ENCODE results near the gene CHDH.

CHDH gene

DNA sequence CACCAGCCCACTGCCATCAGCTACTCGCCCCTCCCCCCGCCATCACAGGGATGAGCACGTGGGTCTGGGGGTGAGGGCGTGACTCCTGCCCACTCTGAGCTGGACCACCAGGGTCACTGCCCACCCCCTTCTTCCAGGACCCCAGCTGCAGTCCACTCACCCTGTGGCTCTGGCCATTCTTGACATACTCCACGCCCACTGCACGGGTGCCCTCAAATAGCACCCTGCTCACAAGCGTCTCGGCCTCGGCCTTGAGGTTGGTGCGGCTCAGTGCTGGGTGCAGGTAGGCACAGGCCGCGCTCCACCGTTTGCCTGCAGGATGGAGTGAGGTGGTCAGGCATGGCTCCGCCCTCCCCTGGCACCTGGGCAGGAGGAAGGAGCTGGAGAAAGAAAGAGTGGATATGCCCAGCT lies 23.9 kb downstream of the CHDH start:
- H3K9me3 ChIP-seq (ENCODE audit: control insufficient read depth, low read length): no peaks in the 10 kb centered on the region
- no peak for DNase-seq (ENCODE audit: low read depth)
- no peak overlapping the region for H3K9ac ChIP-seq (ENCODE audit: low read length)
- H3K27me3 ChIP-seq (replicated peaks; ENCODE audit: control insufficient read depth, insufficient read depth, low read length): peaks cover 13% of the 10 kb centered on the region
- H3K4me1 ChIP-seq (ENCODE audit: control insufficient read depth, insufficient read depth, low read length): no peaks in the 10 kb centered on the region
- no peak overlapping the region for H3K4me3 ChIP-seq (ENCODE audit: low read length)
- H3K36me3 ChIP-seq (ENCODE audit: control insufficient read depth, insufficient read depth, low read length, severe bottlenecking): no peaks in the 10 kb centered on the region

GRCh38 chr3:53821631-53822121 lies 24.5 kb downstream of the CHDH start:
- Histone ChIP-seq H3K27me3 (replicated peaks; ENCODE audit: control insufficient read depth, insufficient read depth, low read length) (peaks cover 13% of the 10 kb centered on the region), H3K9me3 (ENCODE audit: control insufficient read depth, low read length) (no peaks in the 10 kb centered on the region), H3K4me3 (ENCODE audit: low read length) (no peak overlapping the region), H3K36me3 (ENCODE audit: control insufficient read depth, insufficient read depth, low read length, severe bottlenecking) (no peaks in the 10 kb centered on the region), H3K9ac (ENCODE audit: low read length) (no peak overlapping the region), H3K4me1 (ENCODE audit: control insufficient read depth, insufficient read depth, low read length) (no peaks in the 10 kb centered on the region)
- no peak for DNase-seq (ENCODE audit: low read depth)

DNA sequence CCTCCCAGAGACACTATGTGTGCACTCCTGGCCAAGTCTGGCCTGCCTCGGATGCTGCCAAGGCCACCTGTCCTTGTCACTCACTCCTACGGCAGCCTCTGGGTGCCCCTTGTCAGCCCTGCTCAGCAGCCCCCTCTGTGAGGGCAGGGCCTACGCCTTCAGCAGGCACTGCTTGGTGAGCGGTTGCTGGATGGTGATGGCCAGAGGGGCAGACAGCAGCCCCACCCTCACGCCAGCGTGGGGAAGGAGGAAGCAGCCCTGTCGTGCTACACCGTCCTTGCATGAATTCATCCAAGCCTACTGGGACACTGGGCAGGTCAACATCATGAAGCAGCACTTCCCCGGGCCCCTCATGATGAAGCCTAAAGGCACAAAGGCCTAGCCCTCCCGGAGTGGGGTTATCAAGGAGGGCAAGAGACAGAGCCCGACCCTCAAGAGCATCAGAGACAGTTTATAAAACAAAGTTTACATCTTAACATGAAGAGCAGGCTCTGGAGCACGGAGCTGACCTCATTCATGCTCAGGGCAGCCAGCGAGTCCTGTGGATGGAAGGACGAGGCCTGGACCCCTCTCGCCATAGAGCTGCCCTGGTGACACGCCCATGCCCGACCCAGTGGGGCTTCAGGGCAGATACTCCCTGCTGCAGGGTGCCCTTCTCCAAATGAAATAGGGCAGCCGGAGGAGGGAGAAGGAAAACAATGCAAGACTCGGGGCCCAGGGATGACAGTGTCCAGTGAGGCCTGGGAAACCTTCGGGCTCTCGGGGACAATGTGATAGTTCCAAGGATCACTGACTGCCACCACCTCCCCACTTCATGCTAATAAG lies 25.3 kb downstream of the CHDH start:
- H3K9me3 ChIP-seq (ENCODE audit: control insufficient read depth, low read length): no peaks in the 10 kb centered on the region
- H3K9ac ChIP-seq (ENCODE audit: low read length): no peak overlapping the region
- no peak overlapping the region for H3K4me3 ChIP-seq (ENCODE audit: low read length)
- no peak for DNase-seq (ENCODE audit: low read depth)
- no peaks in the 10 kb centered on the region for H3K36me3 ChIP-seq (ENCODE audit: control insufficient read depth, insufficient read depth, low read length, severe bottlenecking)
- no peaks in the 10 kb centered on the region for H3K4me1 ChIP-seq (ENCODE audit: control insufficient read depth, insufficient read depth, low read length)
- peaks cover 13% of the 10 kb centered on the region for H3K27me3 ChIP-seq (replicated peaks; ENCODE audit: control insufficient read depth, insufficient read depth, low read length)

- no peak overlapping the region for H3K9ac ChIP-seq (ENCODE audit: low read length)
- DNase-seq (ENCODE audit: low read depth): no peak
- H3K9me3 ChIP-seq (ENCODE audit: control insufficient read depth, low read length): no peaks in the 10 kb centered on the region
- H3K4me1 ChIP-seq (ENCODE audit: control insufficient read depth, insufficient read depth, low read length): no peaks in the 10 kb centered on the region
- no peak overlapping the region for H3K4me3 ChIP-seq (ENCODE audit: low read length)
- no peaks in the 10 kb centered on the region for H3K36me3 ChIP-seq (ENCODE audit: control insufficient read depth, insufficient read depth, low read length, severe bottlenecking)
- peaks cover 13% of the 10 kb centered on the region for H3K27me3 ChIP-seq (replicated peaks; ENCODE audit: control insufficient read depth, insufficient read depth, low read length)
These were observed 26.1 kb downstream of the CHDH start for GRCh38 chr3:53820084-53820483.

DNA sequence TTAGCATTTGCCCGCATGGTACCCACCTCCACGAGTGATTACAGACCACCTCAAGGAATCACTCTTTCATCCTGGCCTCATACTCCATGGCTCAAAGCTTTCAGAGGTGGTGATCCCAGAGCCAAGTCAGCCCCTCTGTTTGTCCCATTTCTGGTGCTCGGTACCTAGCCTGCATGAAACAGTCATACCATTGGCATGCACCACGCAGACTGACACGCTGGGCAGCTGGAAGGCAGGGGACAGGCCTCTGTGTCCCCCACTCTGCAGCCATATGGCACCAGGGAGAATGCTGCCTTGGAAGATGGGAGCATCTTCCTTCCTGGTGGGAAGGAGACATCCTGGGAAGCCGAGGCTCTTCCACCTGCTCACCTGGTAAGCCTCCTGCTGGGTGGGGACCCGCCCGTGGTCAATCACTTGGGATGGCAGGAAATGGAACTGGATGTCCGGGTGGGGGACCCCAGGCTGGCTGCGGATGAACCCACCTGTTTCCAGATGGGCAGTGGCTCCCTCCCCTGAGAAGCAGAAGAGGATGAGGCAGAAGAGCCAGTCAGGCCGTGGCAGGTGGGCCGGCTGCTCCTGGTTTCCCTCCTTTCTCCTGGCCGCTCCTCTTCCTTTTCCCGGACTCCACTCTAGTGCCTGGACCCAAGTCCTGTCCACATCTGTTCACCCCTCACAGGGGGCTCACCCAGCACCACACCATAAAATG lies 26.9 kb downstream of the CHDH start:
- no peak for DNase-seq (ENCODE audit: low read depth)
- Histone ChIP-seq H3K4me1 (ENCODE audit: control insufficient read depth, insufficient read depth, low read length) (no peaks in the 10 kb centered on the region), H3K4me3 (ENCODE audit: low read length) (no peak overlapping the region), H3K27me3 (replicated peaks; ENCODE audit: control insufficient read depth, insufficient read depth, low read length) (peaks cover 13% of the 10 kb centered on the region), H3K36me3 (ENCODE audit: control insufficient read depth, insufficient read depth, low read length, severe bottlenecking) (no peaks in the 10 kb centered on the region), H3K9ac (ENCODE audit: low read length) (no peak overlapping the region), H3K9me3 (ENCODE audit: control insufficient read depth, low read length) (no peaks in the 10 kb centered on the region)

DNA sequence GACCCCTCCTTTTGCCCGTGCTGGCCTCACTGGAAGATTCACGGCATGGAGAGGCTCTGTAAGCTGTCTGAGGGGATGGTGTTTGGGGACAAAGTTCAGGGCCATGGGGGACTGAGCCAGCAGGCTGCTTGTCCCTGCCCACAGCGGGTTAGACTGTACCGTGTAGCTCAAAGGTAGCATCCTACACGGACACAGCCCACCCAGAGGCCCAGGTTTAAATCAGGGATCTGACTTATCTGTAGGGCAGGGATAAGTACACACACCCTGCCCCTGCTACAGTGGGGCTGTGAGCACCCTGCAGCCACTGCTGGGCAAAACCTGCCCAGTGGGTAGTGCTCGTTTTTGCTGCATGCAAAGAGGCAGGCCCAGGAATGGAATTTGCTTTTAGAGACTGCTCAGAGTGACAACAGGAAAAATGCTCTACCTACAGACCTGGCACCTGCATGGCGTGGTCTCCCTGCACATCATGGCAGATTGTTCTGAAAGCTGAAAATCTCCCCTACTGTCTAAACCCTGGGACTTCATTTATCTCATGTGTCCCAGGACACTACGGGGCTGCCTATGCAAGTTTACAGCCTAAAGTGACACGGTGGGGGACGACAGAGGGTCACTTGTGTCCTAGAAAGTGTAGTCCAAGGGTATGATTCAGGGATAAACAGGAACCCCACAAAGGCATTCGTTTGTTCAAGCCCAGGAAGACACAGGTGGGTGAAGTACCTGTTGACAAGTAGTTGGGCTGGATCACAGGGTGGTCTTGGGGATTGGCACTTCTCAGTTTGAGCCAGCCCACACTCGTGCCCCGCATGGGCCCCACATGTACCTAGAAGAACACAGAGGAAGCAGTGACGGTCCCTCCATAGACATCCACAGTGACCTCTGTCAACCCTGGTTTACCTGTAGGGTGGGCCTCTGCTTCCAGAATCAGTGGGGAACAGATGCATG lies 27.7 kb downstream of the CHDH start:
- Histone ChIP-seq H3K9ac (ENCODE audit: low read length) (no peak overlapping the region), H3K9me3 (ENCODE audit: control insufficient read depth, low read length) (no peaks in the 10 kb centered on the region)

GRCh38 chr3:53817809-53818208 lies 28.4 kb downstream of the CHDH start:
- Histone ChIP-seq H3K4me3 (ENCODE audit: low read length) (no peak overlapping the region), H3K36me3 (ENCODE audit: control insufficient read depth, insufficient read depth, low read length, severe bottlenecking) (no peaks in the 10 kb centered on the region), H3K4me1 (ENCODE audit: control insufficient read depth, insufficient read depth, low read length) (no peaks in the 10 kb centered on the region), H3K9me3 (ENCODE audit: control insufficient read depth, low read length) (no peaks in the 10 kb centered on the region), H3K9ac (ENCODE audit: low read length) (no peak overlapping the region), H3K27me3 (replicated peaks; ENCODE audit: control insufficient read depth, insufficient read depth, low read length) (peaks cover 13% of the 10 kb centered on the region)
- DNase-seq (ENCODE audit: low read depth): no peak

More for the DNA sequence above, 27.7 kb downstream of the CHDH start:
- H3K4me1 ChIP-seq (ENCODE audit: control insufficient read depth, insufficient read depth, low read length): no peaks in the 10 kb centered on the region
- H3K27me3 ChIP-seq (replicated peaks; ENCODE audit: control insufficient read depth, insufficient read depth, low read length): peaks cover 13% of the 10 kb centered on the region
- H3K4me3 ChIP-seq (ENCODE audit: low read length): no peak overlapping the region
- DNase-seq (ENCODE audit: low read depth): no peak
- H3K36me3 ChIP-seq (ENCODE audit: control insufficient read depth, insufficient read depth, low read length, severe bottlenecking): no peaks in the 10 kb centered on the region

GRCh38 chr3:53817211-53817610 lies 29.0 kb downstream of the CHDH start:
- DNase-seq (ENCODE audit: low read depth): no peak
- Histone ChIP-seq H3K9ac (ENCODE audit: low read length) (no peak overlapping the region), H3K4me3 (ENCODE audit: low read length) (no peak overlapping the region), H3K27me3 (replicated peaks; ENCODE audit: control insufficient read depth, insufficient read depth, low read length) (peaks cover 13% of the 10 kb centered on the region), H3K4me1 (ENCODE audit: control insufficient read depth, insufficient read depth, low read length) (no peaks in the 10 kb centered on the region), H3K9me3 (ENCODE audit: control insufficient read depth, low read length) (no peaks in the 10 kb centered on the region), H3K36me3 (ENCODE audit: control insufficient read depth, insufficient read depth, low read length, severe bottlenecking) (no peaks in the 10 kb centered on the region)

GRCh38 chr3:53816425-53816824 lies 29.8 kb downstream of the CHDH start:
- no peaks in the 10 kb centered on the region for H3K36me3 ChIP-seq (ENCODE audit: control insufficient read depth, insufficient read depth, low read length, severe bottlenecking)
- H3K4me1 ChIP-seq (ENCODE audit: control insufficient read depth, insufficient read depth, low read length): no peaks in the 10 kb centered on the region
- no peak for DNase-seq (ENCODE audit: low read depth)
- H3K4me3 ChIP-seq (ENCODE audit: low read length): no peak overlapping the region
- peaks cover 13% of the 10 kb centered on the region for H3K27me3 ChIP-seq (replicated peaks; ENCODE audit: control insufficient read depth, insufficient read depth, low read length)
- no peaks in the 10 kb centered on the region for H3K9me3 ChIP-seq (ENCODE audit: control insufficient read depth, low read length)
- H3K9ac ChIP-seq (ENCODE audit: low read length): no peak overlapping the region

DNA sequence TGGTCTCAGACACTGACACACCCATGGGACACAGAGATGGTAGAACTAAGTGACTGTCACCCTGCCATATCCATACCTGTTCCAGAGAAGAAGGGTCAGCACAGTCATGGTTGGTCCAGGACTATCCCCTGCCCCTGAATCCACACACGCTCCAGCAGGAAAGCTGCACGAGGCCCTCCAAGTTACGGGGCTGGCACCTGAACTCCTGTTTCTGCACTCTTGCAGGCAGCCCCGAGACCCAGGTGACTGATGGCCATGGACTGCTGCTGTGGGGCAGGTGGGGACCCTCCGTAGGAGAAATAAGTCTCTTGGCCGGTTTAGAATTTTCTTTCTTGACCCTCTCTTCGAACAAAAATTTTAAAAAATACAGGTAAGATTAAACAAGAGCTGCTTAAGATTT lies 30.6 kb downstream of the CHDH start:
- H3K4me3 ChIP-seq (ENCODE audit: low read length): no peak overlapping the region
- H3K27me3 ChIP-seq (replicated peaks; ENCODE audit: control insufficient read depth, insufficient read depth, low read length): peaks cover 13% of the 10 kb centered on the region
- no peaks in the 10 kb centered on the region for H3K4me1 ChIP-seq (ENCODE audit: control insufficient read depth, insufficient read depth, low read length)
- DNase-seq (ENCODE audit: low read depth): no peak
- no peaks in the 10 kb centered on the region for H3K36me3 ChIP-seq (ENCODE audit: control insufficient read depth, insufficient read depth, low read length, severe bottlenecking)
- H3K9me3 ChIP-seq (ENCODE audit: control insufficient read depth, low read length): no peaks in the 10 kb centered on the region
- H3K9ac ChIP-seq (ENCODE audit: low read length): no peak overlapping the region

GRCh38 chr3:53815067-53815466 lies 31.2 kb downstream of the CHDH start:
- no peak for DNase-seq (ENCODE audit: low read depth)
- Histone ChIP-seq H3K4me3 (ENCODE audit: low read length) (no peak overlapping the region), H3K4me1 (ENCODE audit: control insufficient read depth, insufficient read depth, low read length) (no peaks in the 10 kb centered on the region), H3K27me3 (replicated peaks; ENCODE audit: control insufficient read depth, insufficient read depth, low read length) (peaks cover 13% of the 10 kb centered on the region), H3K9me3 (ENCODE audit: control insufficient read depth, low read length) (no peaks in the 10 kb centered on the region), H3K36me3 (ENCODE audit: control insufficient read depth, insufficient read depth, low read length, severe bottlenecking) (no peaks in the 10 kb centered on the region), H3K9ac (ENCODE audit: low read length) (no peak overlapping the region)
